HL-60/S4 treated with retinoic acid at 250 ng/mL for 4 days and 3 days (cell line): Measurements from ENCODE around the gene PTPN1.
"Not testable (repeated sequence)": the region's sequence is repeated elsewhere in the genome, so short reads cannot be mapped to it uniquely, and the experiment has no call there.

ENCODE experiments used
- in situ Hi-C: fragments of 300-500 bp; cut with MboI; formaldehyde crosslinking; loops from 2 replicates; pipeline ENCODE4 v1.7.0; 2022; ENCODE audit warnings: low sequenced_read_pairs

The PTPN1 gene

DNA sequence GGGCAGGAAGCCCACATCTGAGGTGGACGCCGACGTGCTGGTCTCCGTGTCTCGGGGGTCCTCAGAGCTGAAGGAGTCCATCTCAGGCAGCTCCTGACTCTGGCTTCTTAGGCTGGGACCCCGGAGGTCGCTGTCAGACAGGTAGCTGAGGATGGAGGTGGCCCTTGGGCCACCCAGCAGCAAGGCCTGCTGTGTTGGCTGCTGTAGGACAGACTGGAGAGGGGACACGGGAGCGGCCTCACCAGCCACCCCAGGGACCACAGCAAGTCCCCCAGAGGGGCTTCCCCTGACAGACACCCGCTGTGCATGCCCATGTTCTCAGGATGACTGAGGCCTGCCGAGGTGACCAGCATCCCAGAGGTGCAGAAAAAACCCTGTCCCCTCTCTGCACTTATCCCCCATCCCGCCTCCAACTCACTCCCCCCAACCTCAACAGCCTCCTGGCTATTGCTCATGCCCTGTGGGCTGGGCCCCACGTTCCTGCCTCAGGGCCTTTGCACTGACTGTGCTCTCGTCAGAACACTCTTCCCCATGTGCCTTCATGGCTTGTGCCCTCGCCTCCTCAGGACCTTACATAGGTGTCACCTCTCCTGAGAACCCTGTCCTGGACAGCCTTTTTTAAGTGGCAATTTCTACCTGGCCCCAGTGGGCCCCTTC, 92.4 kb downstream of the PTPN1 start:
- in situ Hi-C loops, result no loop called here

GRCh38 chr20:50604451-50604850, 94.3 kb downstream of the PTPN1 start:
- in situ Hi-C loops, result no loop called here

- in situ Hi-C loops, result no loop called here
These were observed 95.0 kb downstream of the PTPN1 start for GRCh38 chr20:50605136-50605535.

- in situ Hi-C loops, result no loop called here
These were observed 97.3 kb downstream of the PTPN1 start for GRCh38 chr20:50607436-50607835.

DNA sequence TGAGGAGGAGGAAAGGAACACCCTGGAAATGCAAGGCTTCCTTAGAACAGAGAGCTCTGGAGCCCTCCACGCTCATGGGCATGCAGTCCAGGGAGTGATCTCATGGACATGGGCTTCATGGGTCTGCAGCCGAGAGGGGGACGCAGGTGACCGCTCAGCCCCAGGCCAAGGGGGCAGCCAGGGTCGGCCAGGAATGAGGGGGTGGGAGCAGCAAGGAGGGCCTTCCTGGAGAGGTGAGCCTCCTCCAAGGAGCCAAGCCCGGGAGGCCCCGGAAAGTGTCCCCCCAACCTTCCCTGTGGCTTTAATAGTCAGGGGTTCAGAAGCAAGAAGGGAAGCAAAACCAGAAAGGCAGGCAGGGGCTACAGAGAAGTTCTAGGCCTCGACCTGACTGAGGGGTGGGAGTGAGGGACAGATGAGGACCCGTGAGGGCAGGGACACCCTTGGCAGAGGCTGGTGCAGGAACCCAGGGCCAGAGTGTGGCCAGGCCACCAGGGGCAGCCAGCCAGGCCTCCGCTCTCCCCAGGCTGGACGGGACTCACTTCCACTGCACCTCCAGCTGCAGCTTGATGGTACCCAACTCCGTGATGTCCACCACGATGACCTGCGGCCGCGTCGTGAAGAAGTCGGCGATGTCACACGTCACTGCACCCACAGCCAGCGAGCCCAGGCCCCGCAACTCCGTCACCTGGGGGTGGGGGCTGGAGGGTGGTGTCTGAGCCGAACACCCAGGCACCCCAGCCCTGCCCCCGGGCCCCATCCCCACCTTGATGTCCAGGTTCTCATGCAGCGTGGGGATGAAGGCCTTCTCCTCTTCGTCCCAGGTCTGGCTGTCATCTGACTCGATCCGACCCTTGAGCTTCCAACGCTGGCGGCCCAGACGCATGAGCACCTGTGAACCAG, 97.9 kb downstream of the PTPN1 start:
- in situ Hi-C loops, result no loop called here

DNA sequence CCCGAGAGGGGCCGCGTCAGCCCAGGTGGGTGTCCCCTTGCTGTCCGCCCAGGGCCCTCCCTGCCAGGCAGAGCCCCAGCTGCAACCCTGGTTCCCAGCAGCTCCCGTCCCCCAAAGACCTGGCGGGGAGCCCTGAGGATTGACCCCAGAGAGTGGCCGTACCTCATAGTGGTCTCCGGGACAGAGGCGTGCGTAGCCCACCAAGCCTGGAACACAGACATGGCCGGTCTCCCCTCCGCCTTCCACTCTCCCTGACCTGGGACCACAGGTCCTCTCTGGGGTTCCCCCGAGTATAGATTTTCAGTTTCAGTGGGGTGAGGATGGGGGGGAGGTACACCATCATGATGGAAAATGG, 98.5 kb downstream of the PTPN1 start:
- in situ Hi-C loops, result no loop called here

DNA sequence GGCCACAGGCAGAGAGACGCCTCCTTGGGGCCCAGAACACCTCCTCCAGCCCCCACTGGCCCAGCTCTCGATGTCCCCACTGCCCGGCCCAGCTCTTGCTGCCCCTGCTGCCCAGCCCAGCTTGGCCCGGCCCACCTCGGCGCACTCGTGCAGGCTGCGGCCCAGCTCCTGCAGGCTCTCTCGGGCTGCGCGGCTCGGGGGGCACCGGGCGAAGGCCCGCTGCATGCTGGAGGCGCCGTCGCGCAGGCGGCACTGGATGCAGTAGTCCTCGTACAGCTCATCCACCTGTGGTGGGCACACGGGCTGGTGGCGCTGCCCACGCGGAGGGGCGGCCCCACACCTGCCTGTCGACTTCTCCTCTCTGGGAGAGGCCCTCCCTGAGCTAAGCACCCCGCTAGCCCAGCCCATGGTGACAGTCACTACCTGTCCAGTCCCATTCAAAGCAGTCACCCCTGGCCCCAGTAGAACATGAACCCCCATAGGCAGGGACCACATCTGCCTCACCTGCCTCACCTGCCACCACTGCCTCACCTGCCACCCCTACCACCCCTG, 99.3 kb downstream of the PTPN1 start:
- in situ Hi-C loops, result no loop called here

GRCh38 chr20:50610212-50610718, 100.1 kb downstream of the PTPN1 start:
- in situ Hi-C loops, result no loop called here

DNA sequence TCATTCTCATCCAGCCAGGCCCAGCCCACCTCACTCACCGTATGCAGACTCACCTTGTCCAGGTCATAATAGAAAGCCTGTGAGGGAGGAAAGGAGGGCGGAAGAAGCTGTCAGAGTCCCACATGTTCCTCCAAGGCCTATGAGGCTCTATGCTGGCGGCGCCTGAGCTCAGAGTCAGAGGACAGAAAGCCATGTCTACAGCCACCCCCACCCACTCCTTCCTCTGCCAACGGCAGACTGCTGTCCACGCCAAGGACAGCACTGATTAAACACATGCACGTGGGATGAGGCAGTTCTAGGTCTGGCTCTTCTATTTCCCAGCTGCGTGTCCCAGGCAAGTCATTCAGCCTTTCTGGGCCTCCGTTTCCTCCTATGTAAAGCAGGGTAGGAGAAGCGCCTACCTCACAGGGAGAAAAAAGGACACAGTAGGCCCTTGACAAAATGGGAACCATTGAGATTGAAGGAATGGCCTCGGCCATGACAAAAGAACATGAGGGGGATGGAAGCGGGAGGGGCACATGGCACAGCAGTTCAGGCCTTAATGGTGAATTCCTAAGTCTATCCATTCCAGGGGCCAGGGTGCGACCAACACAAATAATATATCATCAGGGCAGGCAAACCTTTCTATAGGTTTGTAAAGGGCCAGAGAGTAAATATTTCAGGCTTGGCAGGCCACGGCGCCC, 101.1 kb downstream of the PTPN1 start:
- in situ Hi-C loops, result no loop called here

- in situ Hi-C loops, result no loop called here
These were observed 103.4 kb downstream of the PTPN1 start for GRCh38 chr20:50613438-50614169.

DNA sequence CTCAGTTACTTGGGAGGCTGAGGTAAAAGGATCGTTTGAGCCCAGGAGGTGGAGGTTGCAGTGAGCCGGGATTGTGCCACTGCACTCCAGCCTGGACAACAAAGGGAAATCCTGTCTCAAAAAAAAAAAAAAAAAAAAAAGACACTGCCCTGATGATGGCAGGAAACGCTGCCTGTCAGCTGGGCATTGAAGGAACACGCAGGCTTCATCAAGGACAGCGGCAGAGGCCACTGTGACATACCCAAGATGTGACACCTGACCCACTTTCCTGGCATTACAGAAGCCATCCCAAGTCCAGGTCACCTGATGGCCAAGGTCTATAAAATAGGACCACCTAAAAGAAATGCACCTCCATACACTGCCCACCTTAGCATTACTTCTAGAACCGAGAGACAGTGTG, 105.2 kb downstream of the PTPN1 start:
- in situ Hi-C loops, result no loop called here

DNA sequence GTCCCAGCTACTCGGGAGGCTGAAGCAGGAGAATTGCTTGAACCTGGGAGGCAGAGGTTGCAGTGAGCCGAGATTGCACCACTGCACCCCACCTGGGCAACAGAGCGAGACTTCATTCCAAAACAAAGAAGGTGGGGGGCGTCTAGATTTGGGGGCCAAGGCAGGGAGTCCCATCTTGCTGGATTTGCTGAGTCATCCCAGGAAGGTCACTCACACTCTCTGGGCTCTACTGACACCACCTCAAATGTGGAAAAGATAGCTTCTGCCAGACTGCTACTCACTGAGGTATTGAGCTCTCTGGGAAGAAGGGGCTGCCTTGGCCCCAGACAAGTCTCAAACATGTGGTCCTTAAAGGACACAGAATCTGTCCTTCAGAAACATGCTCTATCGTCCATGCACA, 106.8 kb downstream of the PTPN1 start:
- in situ Hi-C loops, result no loop called here

GRCh38 chr20:50618537-50618936, 108.4 kb downstream of the PTPN1 start:
- in situ Hi-C loops, result no loop called here

DNA sequence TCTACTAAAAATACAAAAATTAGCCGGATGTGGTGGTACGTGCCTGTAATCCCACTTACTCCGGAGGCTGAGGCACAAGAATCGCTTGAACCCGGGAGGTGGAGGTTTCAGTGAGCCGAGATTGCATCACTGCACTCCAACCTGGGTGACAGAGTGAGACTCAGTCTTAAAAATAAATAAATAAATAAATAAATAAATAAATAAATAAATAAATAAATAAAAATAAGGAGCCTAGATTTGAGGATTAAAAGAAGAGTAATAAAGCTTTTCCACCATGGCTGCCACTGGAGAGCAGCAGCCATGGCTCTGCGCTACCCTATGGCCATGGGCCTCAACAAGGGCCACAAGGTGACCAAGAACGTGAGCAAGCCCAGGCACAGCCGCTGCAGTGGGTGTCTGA, 110.3 kb downstream of the PTPN1 start:
- in situ Hi-C loops, result not testable (repeated sequence)

DNA sequence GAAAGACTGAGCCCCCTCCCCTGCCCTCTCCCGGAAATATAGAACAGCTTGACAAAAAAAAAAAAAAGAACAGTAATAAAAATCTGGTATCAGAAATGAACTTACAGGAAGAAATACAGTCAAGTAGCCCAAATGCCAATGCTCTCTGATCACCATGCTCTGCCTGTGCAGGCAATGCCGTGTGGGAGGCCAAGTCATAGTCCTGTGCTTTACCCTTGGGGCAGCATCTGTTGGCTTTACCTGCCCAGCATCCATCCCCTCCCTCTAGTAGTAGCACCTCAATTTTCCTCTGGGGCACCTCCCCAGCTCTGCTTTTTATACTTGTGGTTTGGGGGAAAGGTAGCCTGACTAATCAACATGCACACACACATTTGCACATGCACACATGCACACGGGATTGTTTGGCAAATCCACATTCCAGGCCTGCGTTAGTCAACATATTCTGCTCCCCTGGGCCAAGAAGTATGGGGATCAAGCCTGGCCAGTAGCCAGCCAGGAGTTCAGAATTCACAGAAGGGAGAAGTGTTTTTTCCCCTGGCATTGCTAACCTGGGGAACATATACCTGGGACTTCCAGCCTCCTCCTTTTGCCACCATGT, 111.0 kb downstream of the PTPN1 start:
- in situ Hi-C loops, result no loop called here

DNA sequence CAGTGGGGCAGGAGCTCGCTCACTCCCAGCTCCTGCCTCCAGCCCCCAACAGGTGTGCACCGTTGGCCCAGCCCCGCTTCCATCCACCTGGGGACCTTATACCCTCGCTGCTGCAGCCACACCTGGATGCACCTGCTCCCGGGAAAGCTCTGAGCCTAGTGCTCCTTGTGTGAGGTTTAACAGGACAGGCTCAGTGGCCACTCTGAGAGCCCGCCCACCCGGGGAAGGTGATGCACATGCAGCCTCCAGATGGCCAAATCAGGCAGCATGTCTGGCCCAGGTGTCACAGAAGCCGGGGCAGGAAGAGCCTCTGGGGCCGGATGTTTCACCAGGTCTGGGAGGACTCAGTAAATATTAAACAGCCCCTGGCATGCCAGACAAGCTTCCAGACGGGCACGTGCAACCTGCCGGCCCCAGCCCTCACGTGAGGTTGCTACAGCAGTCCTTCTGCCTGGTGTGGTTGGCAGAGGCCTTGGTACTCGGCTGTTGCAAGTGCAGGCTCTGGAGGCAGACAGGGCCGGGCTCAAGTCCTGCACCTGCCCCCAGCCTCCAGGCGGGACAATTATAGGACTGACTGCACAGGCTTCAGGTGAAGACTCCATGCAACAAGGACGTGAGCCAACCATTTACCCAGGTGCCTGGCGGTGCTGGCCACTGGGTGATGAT, 114.3 kb downstream of the PTPN1 start:
- in situ Hi-C loops, result no loop called here

- in situ Hi-C loops, result no loop called here
These were observed 115.9 kb downstream of the PTPN1 start for GRCh38 chr20:50625986-50626677.

GRCh38 chr20:50627747-50628146, 117.6 kb downstream of the PTPN1 start:
- in situ Hi-C loops, result no loop called here

GRCh38 chr20:50628332-50628731, 118.1 kb downstream of the PTPN1 start:
- in situ Hi-C loops, result no loop called here
